C4-2B (cell line): ENCODE data around the gene FGD1.

Experiments
- CTCF ChIP-seq: fragments of 450-650 bp; conservative IDR thresholded peaks from 2 replicates; pipeline ENCODE4 v1.5.1; 2017; ENCODE audit warnings: mild to moderate bottlenecking
- ZFX ChIP-seq: fragments of 450-650 bp; IDR thresholded peaks from 2 replicates; pipeline ENCODE4 v1.6.1; 2017

DNA sequence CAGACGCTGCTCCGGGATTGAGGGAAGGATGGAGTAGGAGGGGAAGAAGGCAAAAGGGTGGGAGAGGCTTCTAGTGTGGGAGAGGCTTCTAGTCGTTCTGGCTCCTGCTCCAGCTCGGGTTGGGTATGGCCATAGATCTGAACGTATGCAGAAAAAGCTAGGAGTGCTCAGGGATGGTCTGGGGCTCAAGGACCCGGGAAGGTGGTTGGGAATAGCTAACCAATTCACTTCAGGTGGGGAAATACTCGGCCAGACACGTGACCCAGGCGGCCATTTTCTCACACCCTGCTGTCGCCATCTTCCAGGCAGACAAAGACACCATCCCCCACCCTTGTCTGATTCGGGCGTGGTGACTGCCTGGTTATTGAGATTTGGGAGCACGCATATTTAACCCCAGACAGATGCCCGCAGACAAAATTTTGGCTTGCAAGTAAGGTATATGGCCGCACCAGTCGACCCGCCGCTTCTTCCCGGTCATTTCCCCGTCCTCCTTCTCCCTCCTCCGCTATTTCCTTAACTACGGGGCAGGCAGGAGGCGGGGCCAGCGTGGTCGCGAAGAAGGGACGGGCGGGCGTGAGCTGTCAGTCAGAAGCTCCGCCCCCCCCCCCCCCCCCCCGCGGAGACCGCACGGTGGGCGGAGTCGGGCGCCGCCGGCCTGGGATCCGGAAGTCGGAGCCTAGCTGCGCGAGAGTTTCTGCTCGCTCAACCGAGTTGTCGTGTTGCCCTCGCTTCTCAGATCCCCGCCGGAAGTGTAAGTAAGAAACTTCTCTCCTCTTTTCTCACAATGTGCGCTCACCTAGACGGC, 33.7 kb upstream of the FGD1 start, which contains the start of gene GNL3L:
- no peak for TF ChIP-seq CTCF
- TF ChIP-seq ZFX = no peak
